HepG2 (cell line): ENCODE data around the gene C3orf80. TPM values are rescaled to one million over a fixed set of nuclear protein-coding genes. Genes with fewer than 3 reads are reported as not detected.
"Not testable (repeated sequence)": the region's sequence is repeated elsewhere in the genome, so short reads cannot be mapped to it uniquely, and the experiment has no call there.

Experiments used
- ATAC-seq: fragments of 200-7000 bp; cut with Tn5 transposase; 3 replicates; pipeline ENCODE4 v1.9.1; 2020; ENCODE audit warnings: mild to moderate bottlenecking, moderate library complexity
- BruUV-seq: library from RNA; stranded (reverse); fragments of 400-500 nt; replicated peaks from 2 replicates; lab custom pipeline; 2021; lab: Mats Ljungman, UMichigan
- CTCF ChIA-PET: fragments of 300-600 bp; formaldehyde crosslinking; extraction: SDS; loops from one replicate; lab custom pipeline; 2021; ENCODE audit warnings: low total read pairs, inconsistent platforms, low intra/inter-chr PET ratio; lab: Yijun Ruan, JAX
- POLR2A ChIA-PET: fragments of 350-600 bp; sonication (Branson Sonifier 250); formaldehyde crosslinking; loops from one replicate; lab custom pipeline; 2020; ENCODE audit warnings: antibody characterized with exemption, inconsistent platforms; lab: Yijun Ruan, JAX
- DNase-seq: peaks from one replicate; pipeline ENCODE4 v3.0.0-alpha.2; 2015; ENCODE audit warnings: low spot score
- FAIRE-seq: peaks from 3 replicates; lab custom pipeline; 2011; peaks lifted over from hg19 to GRCh38; lab: Jason Lieb, UNC
- H2AFZ ChIP-seq: one replicate; pipeline ENCODE4 v1.6.1; 2011; ENCODE audit warnings: low read length, inconsistent platforms
- H3K27ac ChIP-seq: fragments of 300-600 bp; 3 replicates; pipeline ENCODE4 v1.8.0; 2011; ENCODE audit warnings: mixed run types, mild to moderate bottlenecking, mixed read lengths, low read length, inconsistent platforms; ENCODE audit not compliant: insufficient read depth; ENCODE audit errors: extremely low read length
- H3K27me3 ChIP-seq, 2 experiments: fragments of 200-600 bp in 1 of 2; 2 replicates in 1 of 2; 3 replicates in 1 of 2; pipeline versions ENCODE4 v1.6.0 to v1.8.0; 2011; ENCODE audit warnings: low read length in 2 of 2, mild to moderate bottlenecking in 2 of 2, moderate library complexity in 2 of 2, inconsistent platforms in 1 of 2; ENCODE audit not compliant: insufficient read depth in 2 of 2, control insufficient read depth in 1 of 2
- H3K36me3 ChIP-seq, 2 experiments: fragments of 200-600 bp in 1 of 2; replicated peaks in 1 of 2; 2 replicates in 1 of 2; 3 replicates in 1 of 2; pipeline versions ENCODE4 v1.5.1 to v1.8.0; 2011; ENCODE audit warnings: low read length in 2 of 2, inconsistent platforms in 1 of 2; ENCODE audit not compliant: insufficient read depth in 2 of 2, control insufficient read depth in 1 of 2
- H3K4me1 ChIP-seq: 2 replicates; pipeline ENCODE4 v1.5.1; 2012; ENCODE audit warnings: low read length, inconsistent platforms; ENCODE audit not compliant: insufficient read depth
- H3K4me2 ChIP-seq: 2 replicates; pipeline ENCODE4 v1.6.0; 2011; ENCODE audit warnings: low read depth, low read length, inconsistent platforms
- H3K4me3 ChIP-seq, 3 experiments: fragments of 200-600 bp in 1 of 3; sonication (generic), shearing (Covaris generic) in 1 of 3; replicated peaks in 1 of 3; 2 replicates each; pipeline ENCODE4 v1.5.1; 2011 to 2016; ENCODE audit warnings: low read length in 3 of 3, inconsistent platforms in 2 of 3, low read depth in 2 of 3, mild to moderate bottlenecking in 2 of 3, control low read depth in 1 of 3, mixed read lengths in 1 of 3; ENCODE audit not compliant: insufficient read depth in 1 of 3
- H3K79me2 ChIP-seq: one replicate; pipeline ENCODE4 v1.6.1; 2011; ENCODE audit warnings: low read length, inconsistent platforms; ENCODE audit not compliant: insufficient read depth
- H3K9ac ChIP-seq: 2 replicates; pipeline ENCODE4 v1.6.0; 2011; ENCODE audit warnings: mild to moderate bottlenecking, low read depth, low read length, inconsistent platforms; ENCODE audit not compliant: insufficient read depth
- H3K9me3 ChIP-seq: 2 replicates; pipeline ENCODE4 v1.5.1; 2012; ENCODE audit warnings: mild to moderate bottlenecking, low read length
- H4K20me1 ChIP-seq: 2 replicates; pipeline ENCODE4 v1.6.0; 2011; ENCODE audit warnings: inconsistent platforms, mild to moderate bottlenecking, low read length, moderate library complexity; ENCODE audit not compliant: insufficient read depth
- JDP2 ChIP-seq: sonication (generic); formaldehyde crosslinking; IDR thresholded peaks from 2 replicates; pipeline ENCODE4 v1.8.1; 2022; ENCODE audit warnings: missing genetic modification reagents, borderline replicate concordance
- TGIF2 ChIP-seq: IDR thresholded peaks from 2 replicates; pipeline ENCODE4 v1.6.1; 2016; ENCODE audit warnings: control low read depth, missing compliant biosample characterization
- ZMYM2 ChIP-seq: sonication (generic); formaldehyde crosslinking; IDR thresholded peaks from 2 replicates; pipeline ENCODE4 v1.8.0; 2022; ENCODE audit warnings: mild to moderate bottlenecking, missing genetic modification reagents
- WGBS: methylation state at CpG from one replicate; pipeline ENCODE4 v1.1.6; 2017; ENCODE audit warnings: low lambda C conversion rate; 5-methylcytosine and 5-hydroxymethylcytosine counted together
- in situ Hi-C: cut with HindIII; loops from 2 replicates; pipeline ENCODE4 v1.10.0; 2017; ENCODE audit warnings: low pct_unique_long_range_greater_than_20kb; ENCODE audit not compliant: extremely low pct_ligation_motif_present
- intact Hi-C: fragments of 100-400 bp; cut with micrococcal nuclease; formaldehyde crosslinking; loops from one replicate; pipeline ENCODE4 v1.10.0; 2022; ENCODE audit not compliant: unreplicated experiment
- polyA plus RNA-seq, 8 experiments: library from polyadenylated mRNA; depleted of rRNA in 3 of 8; stranded (reverse) in 7 of 8; unstranded in 1 of 8; fragments of >200 nt; fragmentation: Illumina TruSeq in 4 of 8; extraction: Trizol in 4 of 8; gene quantifications; 2 replicates each; pipeline versions ENCODE4 v1.2.1 to v1.2.3, GENCODE V29; 2011 to 2016; ENCODE audit warnings: low read depth in 4 of 8, missing spikeins in 1 of 8, mixed read lengths in 1 of 8; ENCODE audit not compliant: insufficient read depth in 1 of 8
- total RNA-seq, 5 experiments: library from RNA; depleted of rRNA; stranded (reverse); fragments of >200 nt; fragmentation: Illumina TruSeq; extraction: Trizol; gene quantifications; 2 replicates each; pipeline ENCODE4 v1.2.3, GENCODE V29; 2016; ENCODE audit warnings: low read depth in 1 of 5

C3orf80 gene
- total and polyA plus RNA-seq, 2 of the 13 experiments (the other 11 are each of a cell fraction or from before 2014, with no cell fraction given): 0.03 to 0.04 TPM

DNA sequence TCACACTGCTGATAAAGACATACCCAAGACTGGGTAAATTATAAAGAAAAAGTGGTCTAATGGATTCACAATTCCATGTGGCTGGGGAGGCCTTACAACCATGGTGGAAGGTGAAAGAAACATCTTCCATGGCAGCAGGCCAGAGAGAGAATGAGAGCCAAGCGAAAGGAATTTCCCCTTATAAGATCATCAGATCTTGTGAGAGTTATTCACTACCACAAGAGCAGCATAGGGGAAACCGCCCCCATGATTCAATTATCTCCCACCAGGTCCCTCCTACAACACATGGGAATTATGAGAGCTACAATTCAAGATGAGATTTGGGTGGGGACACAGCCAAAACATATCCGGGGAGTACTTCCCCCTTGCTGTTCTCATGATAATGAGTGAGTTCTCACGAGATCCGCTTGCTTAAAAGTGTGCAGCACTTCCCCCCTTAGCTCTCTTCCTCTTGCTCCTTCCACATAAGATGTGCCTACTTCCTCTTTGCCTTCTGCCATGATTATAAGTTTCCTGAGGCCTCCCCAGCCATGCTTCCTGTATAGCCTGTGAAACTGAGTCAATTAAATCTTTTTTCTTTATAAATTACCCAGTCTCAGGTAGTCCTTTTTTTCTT, 20.7 kb upstream of the C3orf80 start:
- POLR2A ChIA-PET: not testable (repeated sequence)
- 4% methylated on average over 5 of the region's 5 CpGs for WGBS

GRCh38 chr3:160205606-160206005, 19.6 kb upstream of the C3orf80 start:
- no peaks in the 10 kb centered on the region for H4K20me1 ChIP-seq
- FAIRE-seq (no peak), ATAC-seq (no peak), DNase-seq (no peak)
- no peak overlapping the region for H3K4me2 ChIP-seq
- H3K4me3 ChIP-seq: no peak overlapping the region
- H2AFZ ChIP-seq: no peak overlapping the region
- intact Hi-C loops: no loop called here
- H3K9me3 ChIP-seq: no peaks in the 10 kb centered on the region
- no peaks in the 10 kb centered on the region for H3K27me3 ChIP-seq
- H3K36me3 ChIP-seq: no peaks in the 10 kb centered on the region
- 14% methylated on average over 4 of the region's 4 CpGs for WGBS
- TF ChIP-seq TGIF2: no peak
- TF ChIP-seq JDP2: no peak
- TF ChIP-seq ZMYM2: no peak
- no TSS peak for BruUV-seq
- POLR2A ChIA-PET: no interaction called here
- H3K4me1 ChIP-seq: no peaks in the 10 kb centered on the region
- in situ Hi-C loops: no loop called here
- no peak overlapping the region for H3K9ac ChIP-seq
- CTCF ChIA-PET: no interaction called here
- H3K79me2 ChIP-seq: no peaks in the 10 kb centered on the region
- no peak overlapping the region for H3K27ac ChIP-seq

More for the DNA sequence above, 20.7 kb upstream of the C3orf80 start:
- H3K27me3 ChIP-seq, FAIRE-seq, in situ Hi-C loops, H3K4me2 ChIP-seq, H3K4me3 ChIP-seq, H3K27ac ChIP-seq, H3K79me2 ChIP-seq, CTCF ChIA-PET, H3K36me3 ChIP-seq, H3K9me3 ChIP-seq, ATAC-seq, DNase-seq, BruUV-seq, intact Hi-C loops, H3K9ac ChIP-seq, H4K20me1 ChIP-seq, H3K4me1 ChIP-seq, H2AFZ ChIP-seq: not testable (repeated sequence)
